ENCODE results near the gene MATR3. TPM values are rescaled to one million over a fixed set of nuclear protein-coding genes. Genes with fewer than 3 reads are reported as not detected.
A peak's percentile ranks its signal among the peaks of the same experiment; 100 is the strongest.

MATR3 gene
- total and polyA plus RNA-seq, 7 donors = 60.8 to 272 (median 194) TPM

GRCh38 chr5:139295346-139296057 lies 2.0 kb downstream of the MATR3 start:
- intact Hi-C loops (cut with DNase I) = loop anchor here (2.0 kb wide), 1 partner anchor 45 kb away; the partner anchor contains the start of gene PAIP2
- peaks cover 0 to 62% (median 57%) of the 10 kb centered on the region in 4 donors for H3K4me1 ChIP-seq
- H3K27ac ChIP-seq = peak overlapping the region; percentile 94 to 100 (median 99)
- H3K4me3 ChIP-seq = peak overlapping the region; percentile 70 to 94 (median 72)
- no peaks in the 10 kb centered on the region for H3K9me3 ChIP-seq
- 27 to 31% methylated on average over 16 of the region's 16 CpGs for WGBS, 2 donors
- no peak for DNase-seq
- no peaks in the 10 kb centered on the region for H3K27me3 ChIP-seq
- no peak for TF ChIP-seq POLR2AphosphoS5 (IDR thresholded peaks at IDR 0.05)
- TF ChIP-seq EP300 (IDR thresholded peaks at IDR 0.05) = no peak
- TF ChIP-seq CTCF (IDR thresholded peaks at IDR 0.05) = no peak
- no peak for TF ChIP-seq POLR2A (IDR thresholded peaks at IDR 0.05)
- no peaks in the 10 kb centered on the region for H3K36me3 ChIP-seq

- peaks cover 0 to 69% (median 63%) of the 10 kb centered on the region in 4 donors for H3K4me1 ChIP-seq
- TF ChIP-seq EP300 (IDR thresholded peaks at IDR 0.05) = no peak
- no peak for TF ChIP-seq POLR2A (IDR thresholded peaks at IDR 0.05)
- TF ChIP-seq POLR2AphosphoS5 (IDR thresholded peaks at IDR 0.05) = no peak
- no peak for TF ChIP-seq CTCF (IDR thresholded peaks at IDR 0.05)
- H3K36me3 ChIP-seq = no peaks in the 10 kb centered on the region
- H3K27me3 ChIP-seq = no peaks in the 10 kb centered on the region
- peak overlapping the region in 2 of 4 donors; percentile 74 to 94 for H3K4me3 ChIP-seq
- peak overlapping the region; percentile 35 to 100 (median 96) for H3K27ac ChIP-seq
- intact Hi-C loops (cut with DNase I) = no loop called here
- DNase-seq = no peak
- 39 to 60% methylated on average over 6 of the region's 6 CpGs for WGBS, 2 donors
- no peaks in the 10 kb centered on the region for H3K9me3 ChIP-seq
These were observed 2.7 kb downstream of the MATR3 start for GRCh38 chr5:139296198-139296597.

GRCh38 chr5:139296862-139297326 lies 3.4 kb downstream of the MATR3 start:
- Histone ChIP-seq H3K27ac (peak overlapping the region in 3 of 4 donors; percentile 35 to 100 (median 99)), H3K4me1 (peaks cover 0 to 76% (median 69%) of the 10 kb centered on the region in 4 donors), H3K36me3 (no peaks in the 10 kb centered on the region), H3K27me3 (no peaks in the 10 kb centered on the region), H3K4me3 (no peak overlapping the region), H3K9me3 (no peaks in the 10 kb centered on the region)
- no peak for DNase-seq
- TF ChIP-seq CTCF (IDR thresholded peaks at IDR 0.05) = no peak
- no peak for TF ChIP-seq POLR2A (IDR thresholded peaks at IDR 0.05)
- TF ChIP-seq POLR2AphosphoS5 (IDR thresholded peaks at IDR 0.05) = no peak
- WGBS, 2 donors = 88 to 89% methylated on average over 12 of the region's 12 CpGs
- intact Hi-C loops (cut with DNase I) = no loop called here

GRCh38 chr5:139297439-139298133 lies 4.0 kb downstream of the MATR3 start:
- H3K4me3 ChIP-seq = no peak overlapping the region
- H3K36me3 ChIP-seq = no peaks in the 10 kb centered on the region
- H3K9me3 ChIP-seq = no peaks in the 10 kb centered on the region
- intact Hi-C loops (cut with DNase I) = no loop called here
- no peaks in the 10 kb centered on the region for H3K27me3 ChIP-seq
- DNase-seq = no peak
- peak overlapping the region in 3 of 4 donors; percentile 35 to 100 (median 99) for H3K27ac ChIP-seq
- TF ChIP-seq CTCF (IDR thresholded peaks at IDR 0.05) (no peak), POLR2A (IDR thresholded peaks at IDR 0.05) (no peak), EP300 (IDR thresholded peaks at IDR 0.05) (no peak), POLR2AphosphoS5 (IDR thresholded peaks at IDR 0.05) (no peak)
- peaks cover 0 to 83% (median 75%) of the 10 kb centered on the region in 4 donors for H3K4me1 ChIP-seq
- 45 to 73% methylated on average over 2 of the region's 2 CpGs for WGBS, 2 donors
